GM23338 (cell line): Measurements from ENCODE around the gene IMMP2L. TPM values are rescaled to one million over a fixed set of nuclear protein-coding genes. Genes with fewer than 3 reads are reported as not detected.

Experiments
- ATAC-seq: fragments of 200-7000 bp; cut with Tn5 transposase; 3 replicates; pipeline ENCODE4 v1.9.1; 2020
- DNase-seq: peaks from one replicate; pipeline ENCODE4 v3.0.0-alpha.2; 2015; ENCODE audit warnings: low spot score
- H2AFZ ChIP-seq: fragments of 200-600 bp; sonication (generic); 2 replicates; pipeline ENCODE4 v1.8.0; 2016; ENCODE audit warnings: antibody characterized with exemption, mild to moderate bottlenecking, moderate library complexity
- H3F3A ChIP-seq: fragments of 200-600 bp; sonication (generic); replicated peaks from 2 replicates; pipeline ENCODE4 v1.8.0; 2017; ENCODE audit warnings: antibody characterized with exemption, mixed run types, low read depth
- H3K27ac ChIP-seq: fragments of 200-600 bp; sonication (generic); 2 replicates; pipeline ENCODE4 v1.6.1; 2016; ENCODE audit warnings: low read depth
- H3K27me3 ChIP-seq: fragments of 200-600 bp; sonication (generic); 2 replicates; pipeline ENCODE4 v1.8.0; 2016; ENCODE audit warnings: mild to moderate bottlenecking, mixed run types, moderate library complexity; ENCODE audit not compliant: insufficient read depth
- H3K36me3 ChIP-seq: fragments of 200-600 bp; sonication (generic); 2 replicates; pipeline ENCODE4 v1.8.0; 2016; ENCODE audit warnings: mild to moderate bottlenecking; ENCODE audit not compliant: insufficient read depth
- H3K4me1 ChIP-seq: fragments of 200-600 bp; sonication (generic); 2 replicates; pipeline ENCODE4 v1.8.0; 2016; ENCODE audit warnings: mild to moderate bottlenecking, moderate library complexity; ENCODE audit not compliant: insufficient read depth
- H3K4me2 ChIP-seq: fragments of 200-600 bp; sonication (generic); 2 replicates; pipeline ENCODE4 v1.7.1; 2017; ENCODE audit warnings: mixed run types
- H3K4me3 ChIP-seq: fragments of 200-600 bp; sonication (generic); 2 replicates; pipeline ENCODE4 v1.6.1; 2016; ENCODE audit warnings: mixed run types
- H3K79me2 ChIP-seq: fragments of 200-600 bp; sonication (generic); replicated peaks from 2 replicates; pipeline ENCODE4 v1.8.0; 2017; ENCODE audit warnings: mild to moderate bottlenecking; ENCODE audit not compliant: insufficient read depth
- H3K9me2 ChIP-seq: fragments of 200-600 bp; sonication (generic); 2 replicates; pipeline ENCODE4 v1.8.0; 2017; ENCODE audit not compliant: insufficient read depth
- H4K20me1 ChIP-seq: fragments of 200-600 bp; sonication (generic); replicated peaks from 2 replicates; pipeline ENCODE4 v1.8.0; 2017; ENCODE audit warnings: mild to moderate bottlenecking; ENCODE audit not compliant: insufficient read depth
- H3K27ac Mint-ChIP-seq: 2 replicates; pipeline ENCODE4 v1.8.0; 2020; ENCODE audit warnings: inconsistent platforms, mild to moderate bottlenecking, moderate library complexity, mixed read lengths
- H3K27me3 Mint-ChIP-seq: 3 replicates; pipeline ENCODE4 v1.8.0; 2022; ENCODE audit warnings: low read depth, mild to moderate bottlenecking, moderate library complexity, mixed read lengths, inconsistent platforms; ENCODE audit not compliant: insufficient read depth, poor library complexity
- H3K36me3 Mint-ChIP-seq: 3 replicates; pipeline ENCODE4 v1.8.0; 2021; ENCODE audit warnings: low read depth, mild to moderate bottlenecking, inconsistent platforms, moderate library complexity, mixed read lengths
- H3K4me1 Mint-ChIP-seq: 3 replicates; pipeline ENCODE4 v1.8.0; 2020; ENCODE audit warnings: mild to moderate bottlenecking, inconsistent platforms, mixed read lengths
- H3K4me3 Mint-ChIP-seq: 3 replicates; pipeline ENCODE4 v1.8.0; 2021; ENCODE audit warnings: moderate library complexity, mild to moderate bottlenecking, inconsistent platforms, mixed read lengths
- H3K9me3 Mint-ChIP-seq: 3 replicates; pipeline ENCODE4 v1.8.0; 2020; ENCODE audit warnings: moderate library complexity, mild to moderate bottlenecking, inconsistent platforms, mixed read lengths
- EZH2phosphoT487 ChIP-seq: fragments of 200-600 bp; sonication (generic); IDR thresholded peaks from one replicate; pipeline ENCODE4 v1.8.1; 2018; ENCODE audit warnings: antibody characterized with exemption; ENCODE audit not compliant: unreplicated experiment
- JUNB ChIP-seq: IDR thresholded peaks from one replicate; pipeline ENCODE4 v1.6.1; 2016; ENCODE audit warnings: antibody characterized with exemption; ENCODE audit not compliant: unreplicated experiment
- NANOG ChIP-seq: IDR thresholded peaks from 2 replicates; pipeline ENCODE4 v1.6.1; 2016; ENCODE audit warnings: antibody characterized with exemption, borderline replicate concordance
- POLR2AphosphoS5 ChIP-seq: IDR thresholded peaks from 2 replicates; pipeline ENCODE4 v1.6.1; 2016; ENCODE audit warnings: antibody characterized with exemption, low read depth
- STAT1 ChIP-seq: IDR thresholded peaks from one replicate; pipeline ENCODE4 v1.6.1; 2016; ENCODE audit warnings: antibody characterized with exemption; ENCODE audit not compliant: unreplicated experiment
- ZNF114 ChIP-seq: fragments of 250-450 bp; sonication (Bioruptor Pico); IDR thresholded peaks from 2 replicates; pipeline ENCODE4 v1.5.0; 2020; ENCODE audit warnings: mild to moderate bottlenecking, moderate library complexity
- ZNF331 ChIP-seq: fragments of 250-450 bp; sonication (Bioruptor Pico); IDR thresholded peaks from 2 replicates; pipeline ENCODE4 v1.5.0; 2020; ENCODE audit warnings: low read depth, mild to moderate bottlenecking, moderate library complexity
- polyA plus RNA-seq: library from polyadenylated mRNA; unstranded; fragments of >200 nt; fragmentation: Nextera tagmentation; extraction: Ambion mirVana; gene quantifications from 2 replicates; pipeline ENCODE4 v1.2.1, GENCODE V29; 2016
- total RNA-seq: library from RNA; depleted of rRNA; stranded (reverse); fragments of >200 nt; shearing (Covaris generic); gene quantifications from 2 replicates; pipeline ENCODE4 v1.2.3, GENCODE V29; 2014
- TF ChIP-seq, protein P1 (sequence below): IDR thresholded peaks from 2 replicates; pipeline ENCODE4 v1.6.1; 2016; ENCODE audit warnings: antibody characterized with exemption
- TF ChIP-seq, protein P2 (sequence below), 2 experiments: fragments of 200-600 bp in 1 of 2; sonication (generic) in 1 of 2; conservative IDR thresholded peaks; 2 replicates each; pipeline versions ENCODE4 v1.5.1 to v1.6.1; 2016 to 2017; ENCODE audit warnings: antibody characterized with exemption in 2 of 2, low read depth in 2 of 2, mild to moderate bottlenecking in 2 of 2, moderate library complexity in 1 of 2
- TF ChIP-seq, protein P3 (sequence below): fragments of 250-450 bp; sonication (Bioruptor Pico); IDR thresholded peaks from 2 replicates; pipeline ENCODE4 v1.5.0; 2020; ENCODE audit warnings: mild to moderate bottlenecking, moderate library complexity

Gene IMMP2L
- total and polyA plus RNA-seq, 2 experiments from 2014 or later: 7.3 to 14.0 TPM

DNA sequence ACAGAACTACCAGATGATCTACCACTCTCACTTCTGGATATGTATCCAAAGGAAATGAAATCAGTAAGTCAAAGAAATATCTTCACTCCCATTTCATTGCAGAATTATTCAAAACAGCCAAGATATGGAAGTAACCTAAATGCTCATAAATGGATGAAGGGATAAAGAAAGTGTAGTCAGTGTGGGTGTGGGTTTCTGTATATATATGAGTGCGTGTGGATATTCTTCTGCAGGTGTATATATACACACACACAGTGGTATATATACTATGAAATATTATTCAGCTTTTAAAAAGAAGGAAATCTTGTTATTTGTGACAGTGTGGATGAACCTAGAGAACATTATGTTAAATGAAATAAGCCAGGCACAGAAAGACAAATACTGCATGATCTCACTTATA, 48.7 kb downstream of the IMMP2L start:
- Histone ChIP-seq H3F3A (no peaks in the 10 kb centered on the region), H3K36me3 (no peaks in the 10 kb centered on the region), H3K4me2 (no peak overlapping the region), H3K4me1 (0 out of 2 replicates have a peak, but pooled peaks cover 5% of the 10 kb centered on the region), H3K27me3 (no peaks in the 10 kb centered on the region), H3K4me3 (no peak overlapping the region), H4K20me1 (no peaks in the 10 kb centered on the region), H3K27ac (no peak overlapping the region), H3K79me2 (no peaks in the 10 kb centered on the region), H2AFZ (no peak overlapping the region), H3K9me2 (no peaks in the 10 kb centered on the region; the same call in 1 of the 2 replicates)
- Mint-ChIP-seq H3K4me3 (no peak overlapping the region), H3K4me1 (peaks cover under 1% of the 10 kb centered on the region; the same call in 2 of the 3 replicates), H3K36me3 (no peaks in the 10 kb centered on the region), H3K27me3 (peaks cover 2% of the 10 kb centered on the region), H3K27ac (no peak overlapping the region), H3K9me3 (no peaks in the 10 kb centered on the region)
- TF ChIP-seq ZNF114 (CRISPR knock-in tag) (no peak), JUNB (no peak), STAT1 (no peak), NANOG (no peak), EZH2phosphoT487 (no peak), ZNF331 (CRISPR knock-in tag) (no peak)
- TF ChIP-seq, protein P1, sequence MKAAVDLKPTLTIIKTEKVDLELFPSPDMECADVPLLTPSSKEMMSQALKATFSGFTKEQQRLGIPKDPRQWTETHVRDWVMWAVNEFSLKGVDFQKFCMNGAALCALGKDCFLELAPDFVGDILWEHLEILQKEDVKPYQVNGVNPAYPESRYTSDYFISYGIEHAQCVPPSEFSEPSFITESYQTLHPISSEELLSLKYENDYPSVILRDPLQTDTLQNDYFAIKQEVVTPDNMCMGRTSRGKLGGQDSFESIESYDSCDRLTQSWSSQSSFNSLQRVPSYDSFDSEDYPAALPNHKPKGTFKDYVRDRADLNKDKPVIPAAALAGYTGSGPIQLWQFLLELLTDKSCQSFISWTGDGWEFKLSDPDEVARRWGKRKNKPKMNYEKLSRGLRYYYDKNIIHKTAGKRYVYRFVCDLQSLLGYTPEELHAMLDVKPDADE: no peak
- TF ChIP-seq, protein P2, sequence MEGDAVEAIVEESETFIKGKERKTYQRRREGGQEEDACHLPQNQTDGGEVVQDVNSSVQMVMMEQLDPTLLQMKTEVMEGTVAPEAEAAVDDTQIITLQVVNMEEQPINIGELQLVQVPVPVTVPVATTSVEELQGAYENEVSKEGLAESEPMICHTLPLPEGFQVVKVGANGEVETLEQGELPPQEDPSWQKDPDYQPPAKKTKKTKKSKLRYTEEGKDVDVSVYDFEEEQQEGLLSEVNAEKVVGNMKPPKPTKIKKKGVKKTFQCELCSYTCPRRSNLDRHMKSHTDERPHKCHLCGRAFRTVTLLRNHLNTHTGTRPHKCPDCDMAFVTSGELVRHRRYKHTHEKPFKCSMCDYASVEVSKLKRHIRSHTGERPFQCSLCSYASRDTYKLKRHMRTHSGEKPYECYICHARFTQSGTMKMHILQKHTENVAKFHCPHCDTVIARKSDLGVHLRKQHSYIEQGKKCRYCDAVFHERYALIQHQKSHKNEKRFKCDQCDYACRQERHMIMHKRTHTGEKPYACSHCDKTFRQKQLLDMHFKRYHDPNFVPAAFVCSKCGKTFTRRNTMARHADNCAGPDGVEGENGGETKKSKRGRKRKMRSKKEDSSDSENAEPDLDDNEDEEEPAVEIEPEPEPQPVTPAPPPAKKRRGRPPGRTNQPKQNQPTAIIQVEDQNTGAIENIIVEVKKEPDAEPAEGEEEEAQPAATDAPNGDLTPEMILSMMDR (conservative IDR thresholded peaks at IDR 0.05; ENCODE audit: low read depth in 2 of 2): no peak
- no peak for ATAC-seq
- DNase-seq: no peak

DNA sequence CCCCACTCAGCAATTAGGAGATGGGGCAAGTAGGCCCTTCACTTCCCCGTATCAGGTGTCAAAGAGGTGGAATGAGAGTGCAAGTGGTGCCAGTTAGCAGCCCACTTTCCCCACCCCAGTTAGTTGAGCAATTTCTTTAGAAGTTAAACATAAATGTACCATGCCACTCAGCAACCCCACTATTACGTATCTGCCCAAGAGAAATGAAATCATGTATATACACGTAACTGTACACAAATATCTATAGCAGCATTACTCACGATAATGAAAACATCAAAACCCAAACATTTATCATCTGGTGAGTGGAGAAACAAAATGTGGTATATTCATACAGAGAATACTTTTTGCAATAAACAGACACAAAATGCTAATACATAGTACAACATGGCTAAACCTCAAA, 50.4 kb downstream of the IMMP2L start:
- ATAC-seq (no peak), DNase-seq (no peak)
- Histone ChIP-seq H3K4me3 (no peak overlapping the region), H3K36me3 (no peaks in the 10 kb centered on the region), H3K9me2 (no peaks in the 10 kb centered on the region; the same call in 1 of the 2 replicates), H3K27ac (no peak overlapping the region), H3K27me3 (no peaks in the 10 kb centered on the region), H3K4me2 (no peak overlapping the region), H3K4me1 (0 out of 2 replicates have a peak, but pooled peaks cover 5% of the 10 kb centered on the region), H4K20me1 (no peaks in the 10 kb centered on the region), H3K79me2 (no peaks in the 10 kb centered on the region), H2AFZ (no peak overlapping the region), H3F3A (no peaks in the 10 kb centered on the region)
- H3K4me1 Mint-ChIP-seq: peaks cover 4% of the 10 kb centered on the region; the same call in 2 of the 3 replicates
- no peak overlapping the region for H3K27ac Mint-ChIP-seq
- no peak overlapping the region for H3K4me3 Mint-ChIP-seq
- H3K9me3 Mint-ChIP-seq: peaks cover 2% of the 10 kb centered on the region; the same call in 2 of the 3 replicates
- peaks cover 2% of the 10 kb centered on the region for H3K27me3 Mint-ChIP-seq
- no peaks in the 10 kb centered on the region for H3K36me3 Mint-ChIP-seq
- TF ChIP-seq, protein P3, sequence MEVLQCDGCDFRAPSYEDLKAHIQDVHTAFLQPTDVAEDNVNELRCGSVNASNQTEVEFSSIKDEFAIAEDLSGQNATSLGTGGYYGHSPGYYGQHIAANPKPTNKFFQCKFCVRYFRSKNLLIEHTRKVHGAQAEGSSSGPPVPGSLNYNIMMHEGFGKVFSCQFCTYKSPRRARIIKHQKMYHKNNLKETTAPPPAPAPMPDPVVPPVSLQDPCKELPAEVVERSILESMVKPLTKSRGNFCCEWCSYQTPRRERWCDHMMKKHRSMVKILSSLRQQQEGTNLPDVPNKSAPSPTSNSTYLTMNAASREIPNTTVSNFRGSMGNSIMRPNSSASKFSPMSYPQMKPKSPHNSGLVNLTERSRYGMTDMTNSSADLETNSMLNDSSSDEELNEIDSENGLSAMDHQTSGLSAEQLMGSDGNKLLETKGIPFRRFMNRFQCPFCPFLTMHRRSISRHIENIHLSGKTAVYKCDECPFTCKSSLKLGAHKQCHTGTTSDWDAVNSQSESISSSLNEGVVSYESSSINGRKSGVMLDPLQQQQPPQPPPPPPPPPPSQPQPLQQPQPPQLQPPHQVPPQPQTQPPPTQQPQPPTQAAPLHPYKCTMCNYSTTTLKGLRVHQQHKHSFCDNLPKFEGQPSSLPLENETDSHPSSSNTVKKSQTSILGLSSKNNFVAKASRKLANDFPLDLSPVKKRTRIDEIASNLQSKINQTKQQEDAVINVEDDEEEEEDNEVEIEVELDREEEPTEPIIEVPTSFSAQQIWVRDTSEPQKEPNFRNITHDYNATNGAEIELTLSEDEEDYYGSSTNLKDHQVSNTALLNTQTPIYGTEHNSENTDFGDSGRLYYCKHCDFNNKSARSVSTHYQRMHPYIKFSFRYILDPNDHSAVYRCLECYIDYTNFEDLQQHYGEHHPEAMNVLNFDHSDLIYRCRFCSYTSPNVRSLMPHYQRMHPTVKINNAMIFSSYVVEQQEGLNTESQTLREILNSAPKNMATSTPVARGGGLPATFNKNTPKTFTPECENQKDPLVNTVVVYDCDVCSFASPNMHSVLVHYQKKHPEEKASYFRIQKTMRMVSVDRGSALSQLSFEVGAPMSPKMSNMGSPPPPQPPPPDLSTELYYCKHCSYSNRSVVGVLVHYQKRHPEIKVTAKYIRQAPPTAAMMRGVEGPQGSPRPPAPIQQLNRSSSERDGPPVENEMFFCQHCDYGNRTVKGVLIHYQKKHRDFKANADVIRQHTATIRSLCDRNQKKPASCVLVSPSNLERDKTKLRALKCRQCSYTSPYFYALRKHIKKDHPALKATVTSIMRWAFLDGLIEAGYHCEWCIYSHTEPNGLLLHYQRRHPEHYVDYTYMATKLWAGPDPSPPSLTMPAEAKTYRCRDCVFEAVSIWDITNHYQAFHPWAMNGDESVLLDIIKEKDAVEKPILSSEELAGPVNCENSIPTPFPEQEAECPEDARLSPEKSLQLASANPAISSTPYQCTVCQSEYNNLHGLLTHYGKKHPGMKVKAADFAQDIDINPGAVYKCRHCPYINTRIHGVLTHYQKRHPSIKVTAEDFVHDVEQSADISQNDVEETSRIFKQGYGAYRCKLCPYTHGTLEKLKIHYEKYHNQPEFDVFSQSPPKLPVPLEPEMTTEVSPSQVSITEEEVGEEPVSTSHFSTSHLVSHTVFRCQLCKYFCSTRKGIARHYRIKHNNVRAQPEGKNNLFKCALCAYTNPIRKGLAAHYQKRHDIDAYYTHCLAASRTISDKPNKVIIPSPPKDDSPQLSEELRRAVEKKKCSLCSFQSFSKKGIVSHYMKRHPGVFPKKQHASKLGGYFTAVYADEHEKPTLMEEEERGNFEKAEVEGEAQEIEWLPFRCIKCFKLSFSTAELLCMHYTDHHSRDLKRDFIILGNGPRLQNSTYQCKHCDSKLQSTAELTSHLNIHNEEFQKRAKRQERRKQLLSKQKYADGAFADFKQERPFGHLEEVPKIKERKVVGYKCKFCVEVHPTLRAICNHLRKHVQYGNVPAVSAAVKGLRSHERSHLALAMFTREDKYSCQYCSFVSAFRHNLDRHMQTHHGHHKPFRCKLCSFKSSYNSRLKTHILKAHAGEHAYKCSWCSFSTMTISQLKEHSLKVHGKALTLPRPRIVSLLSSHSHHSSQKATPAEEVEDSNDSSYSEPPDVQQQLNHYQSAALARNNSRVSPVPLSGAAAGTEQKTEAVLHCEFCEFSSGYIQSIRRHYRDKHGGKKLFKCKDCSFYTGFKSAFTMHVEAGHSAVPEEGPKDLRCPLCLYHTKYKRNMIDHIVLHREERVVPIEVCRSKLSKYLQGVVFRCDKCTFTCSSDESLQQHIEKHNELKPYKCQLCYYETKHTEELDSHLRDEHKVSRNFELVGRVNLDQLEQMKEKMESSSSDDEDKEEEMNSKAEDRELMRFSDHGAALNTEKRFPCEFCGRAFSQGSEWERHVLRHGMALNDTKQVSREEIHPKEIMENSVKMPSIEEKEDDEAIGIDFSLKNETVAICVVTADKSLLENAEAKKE: no peak
- TF ChIP-seq POLR2AphosphoS5: no peak
- TF ChIP-seq, protein P2 (conservative IDR thresholded peaks at IDR 0.05; ENCODE audit: low read depth in 2 of 2): no peak
